Measurements from ENCODE around the gene STX19.

DNA sequence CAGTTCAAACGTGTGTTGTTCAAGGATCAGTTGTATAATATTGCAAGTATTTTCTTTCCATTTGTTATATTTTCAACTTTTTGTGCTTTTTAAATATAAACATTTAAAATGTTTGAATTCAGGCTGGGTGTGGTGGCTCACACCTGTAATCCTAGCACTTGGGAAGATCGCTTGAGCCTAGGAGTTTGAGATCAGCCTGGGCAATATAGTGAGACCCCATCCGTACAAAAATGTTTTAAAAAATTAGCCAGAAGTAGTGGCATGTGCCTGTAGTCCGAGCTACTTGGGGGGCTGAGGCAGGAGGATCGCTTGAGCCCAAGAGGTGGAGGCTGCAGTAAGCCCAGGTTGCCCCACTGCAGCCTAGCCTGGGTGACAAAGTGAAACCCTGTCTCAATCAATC, 43.8 kb downstream of the STX19 start:
- TF ChIP-seq POLR2A (IDR thresholded peaks at IDR 0.05; ENCODE audit: low read depth) = no peak
- TF ChIP-seq, protein P1, sequence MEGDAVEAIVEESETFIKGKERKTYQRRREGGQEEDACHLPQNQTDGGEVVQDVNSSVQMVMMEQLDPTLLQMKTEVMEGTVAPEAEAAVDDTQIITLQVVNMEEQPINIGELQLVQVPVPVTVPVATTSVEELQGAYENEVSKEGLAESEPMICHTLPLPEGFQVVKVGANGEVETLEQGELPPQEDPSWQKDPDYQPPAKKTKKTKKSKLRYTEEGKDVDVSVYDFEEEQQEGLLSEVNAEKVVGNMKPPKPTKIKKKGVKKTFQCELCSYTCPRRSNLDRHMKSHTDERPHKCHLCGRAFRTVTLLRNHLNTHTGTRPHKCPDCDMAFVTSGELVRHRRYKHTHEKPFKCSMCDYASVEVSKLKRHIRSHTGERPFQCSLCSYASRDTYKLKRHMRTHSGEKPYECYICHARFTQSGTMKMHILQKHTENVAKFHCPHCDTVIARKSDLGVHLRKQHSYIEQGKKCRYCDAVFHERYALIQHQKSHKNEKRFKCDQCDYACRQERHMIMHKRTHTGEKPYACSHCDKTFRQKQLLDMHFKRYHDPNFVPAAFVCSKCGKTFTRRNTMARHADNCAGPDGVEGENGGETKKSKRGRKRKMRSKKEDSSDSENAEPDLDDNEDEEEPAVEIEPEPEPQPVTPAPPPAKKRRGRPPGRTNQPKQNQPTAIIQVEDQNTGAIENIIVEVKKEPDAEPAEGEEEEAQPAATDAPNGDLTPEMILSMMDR (IDR thresholded peaks at IDR 0.05) = no peak
- no peak for TF ChIP-seq EP300 (IDR thresholded peaks at IDR 0.05)
- TF ChIP-seq POLR2AphosphoS5 (IDR thresholded peaks at IDR 0.05) = no peak

Measured in esophagus muscularis mucosa (tissue), 4 donors.